HG02610 (cell line): Measurements from ENCODE around the gene CCNDBP1.

Experiments used
- ATAC-seq: cut with Tn5 transposase; IDR thresholded peaks from one replicate; pipeline ENCODE4 v1.9.1; 2021; ENCODE audit warnings: mild to moderate bottlenecking, moderate library complexity; ENCODE audit not compliant: unreplicated experiment

The CCNDBP1 gene

GRCh38 chr15:43243020-43243645, 57.9 kb downstream of the CCNDBP1 start:
- ATAC-seq = no peak

DNA sequence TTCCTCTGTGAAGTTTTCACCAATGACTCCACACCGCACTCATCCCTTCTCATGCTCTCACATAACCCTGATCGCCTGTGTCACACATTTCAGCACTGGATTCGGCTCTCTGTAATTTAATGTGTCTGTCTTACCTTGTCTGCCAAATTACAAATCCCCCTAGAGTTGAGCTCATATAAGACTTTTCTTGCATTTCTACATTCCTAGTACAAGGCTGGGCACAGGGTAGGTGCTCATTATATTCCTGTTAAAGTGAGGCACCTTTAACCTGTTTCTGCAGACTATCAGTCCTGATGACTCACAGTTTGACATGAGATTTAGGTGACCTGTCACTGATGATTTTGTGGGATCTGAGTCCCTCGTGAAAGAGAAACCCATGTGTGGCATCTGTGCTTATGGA, 58.9 kb downstream of the CCNDBP1 start:
- ATAC-seq = no peak

DNA sequence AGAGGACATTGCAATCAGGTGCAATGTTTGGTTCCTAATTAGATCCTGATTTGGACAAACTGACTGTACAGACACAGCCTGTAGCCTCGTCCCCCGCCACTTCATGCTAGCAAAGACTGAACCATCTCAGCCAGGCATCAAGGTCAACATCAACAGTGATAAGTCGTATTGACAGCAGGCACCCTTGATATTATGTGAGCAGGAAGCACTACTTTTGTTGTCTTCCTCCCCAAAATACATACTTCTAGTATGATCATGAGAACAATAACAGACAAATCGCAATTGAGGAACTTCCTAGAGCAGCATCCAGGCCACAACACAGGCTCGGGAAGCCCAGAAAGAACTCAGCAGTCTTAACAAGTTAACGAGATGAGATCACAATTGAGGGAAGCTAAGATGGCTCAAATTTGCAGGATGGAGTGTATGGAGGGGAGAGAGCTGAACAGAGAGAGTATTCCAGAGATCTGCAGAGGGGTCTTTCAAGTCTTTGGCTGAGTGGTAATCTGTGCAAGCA, 61.1 kb downstream of the CCNDBP1 start:
- no peak for ATAC-seq
